Uterus (tissue), 4 donors: ENCODE data around the gene TOP3B. TPM values are rescaled to one million over a fixed set of nuclear protein-coding genes. Genes with fewer than 3 reads are reported as not detected.

Experiments
- DNase-seq, 2 donors: peaks; one replicate each; pipeline ENCODE4 v3.0.0-alpha.2; 2019 to 2020
- H3K27ac ChIP-seq, 2 donors: fragments of 200-600 bp; sonication (generic); 1 replicate in 1 of 2; 2 replicates in 1 of 2; pipeline ENCODE4 v1.5.1; 2016 to 2018
- H3K27me3 ChIP-seq, 2 donors: fragments of 200-600 bp; sonication (generic); one replicate each; pipeline ENCODE4 v1.5.1; 2018 to 2019; ENCODE audit warnings: control low read depth in 1 of 2
- H3K36me3 ChIP-seq, 2 donors: fragments of 200-600 bp; sonication (generic); one replicate each; pipeline ENCODE4 v1.5.1; 2019; ENCODE audit warnings: control low read depth in 1 of 2
- H3K4me1 ChIP-seq, 2 donors: fragments of 200-600 bp; sonication (generic); one replicate each; pipeline ENCODE4 v1.5.1; 2018 to 2019; ENCODE audit warnings: control low read depth in 1 of 2
- H3K4me3 ChIP-seq, 2 donors: fragments of 200-600 bp; sonication (generic); 1 replicate in 1 of 2; 2 replicates in 1 of 2; pipeline ENCODE4 v1.5.1; 2018 to 2019; ENCODE audit warnings: mild to moderate bottlenecking in 1 of 2
- H3K9me3 ChIP-seq, 2 donors: fragments of 200-600 bp; sonication (generic); one replicate each; pipeline ENCODE4 v1.5.1; 2019; ENCODE audit warnings: control low read depth in 1 of 2
- POLR2A ChIP-seq, 2 donors: fragments of 450-650 bp; IDR thresholded peaks; one replicate each; pipeline ENCODE4 v1.6.1; 2016; ENCODE audit warnings: antibody characterized with exemption in 2 of 2, mild to moderate bottlenecking in 1 of 2, moderate library complexity in 1 of 2
- intact Hi-C: fragments of 100-400 bp; cut with DNase I; formaldehyde crosslinking; loops from one replicate; pipeline ENCODE4 v1.15.1; 2023; ENCODE audit warnings: low total_unique reads
- total RNA-seq, 4 donors: library from RNA; depleted of rRNA in 3 of 4; stranded (reverse); fragments of >200 nt in 3 of 4; gene quantifications; one replicate each; pipeline versions ENCODE4 v1.1.0 to v1.2.4, GENCODE V29; 2014 to 2023
- TF ChIP-seq, protein P1 (sequence below), 4 experiments: fragments of 200-600 bp in 2 of 4; fragments of 450-650 bp in 2 of 4; sonication (generic) in 2 of 4; IDR thresholded peaks; one replicate each; pipeline ENCODE4 v1.5.1; 2016 to 2019; ENCODE audit warnings: antibody characterized with exemption in 4 of 4, mild to moderate bottlenecking in 2 of 4, moderate library complexity in 1 of 4
- donor health status: DM: yes; HTN: yes; CAD: no.

Gene TOP3B
- total RNA-seq, 4 donors from 2014 or later: 6.2 to 36.4 (median 20.9) TPM

DNA sequence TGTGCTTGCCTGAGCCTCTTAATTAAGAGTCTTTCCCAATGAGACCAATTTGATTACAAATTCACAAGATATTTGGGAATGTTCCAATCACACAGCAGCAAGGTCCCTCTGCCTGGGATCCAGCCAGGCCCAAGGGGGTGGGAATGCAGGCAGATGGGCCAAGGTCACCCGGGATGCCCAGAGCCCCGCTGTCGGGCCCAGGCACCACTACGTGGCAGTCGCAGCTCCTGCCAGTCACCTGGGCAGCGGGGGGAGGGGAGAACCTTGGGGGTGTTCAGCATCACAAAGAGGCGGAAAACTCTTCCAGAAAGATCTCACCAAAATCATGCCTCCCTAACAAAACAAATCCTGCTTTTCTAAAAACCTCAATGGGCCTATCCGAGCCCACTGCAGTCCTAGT is 60.9 kb downstream of the TOP3B start:
- no peaks in the 10 kb centered on the region for H3K36me3 ChIP-seq
- peaks cover 0 to 11% of the 10 kb centered on the region in 2 donors for H3K4me1 ChIP-seq
- no peak overlapping the region for H3K4me3 ChIP-seq
- no peak for DNase-seq
- TF ChIP-seq, protein P1, sequence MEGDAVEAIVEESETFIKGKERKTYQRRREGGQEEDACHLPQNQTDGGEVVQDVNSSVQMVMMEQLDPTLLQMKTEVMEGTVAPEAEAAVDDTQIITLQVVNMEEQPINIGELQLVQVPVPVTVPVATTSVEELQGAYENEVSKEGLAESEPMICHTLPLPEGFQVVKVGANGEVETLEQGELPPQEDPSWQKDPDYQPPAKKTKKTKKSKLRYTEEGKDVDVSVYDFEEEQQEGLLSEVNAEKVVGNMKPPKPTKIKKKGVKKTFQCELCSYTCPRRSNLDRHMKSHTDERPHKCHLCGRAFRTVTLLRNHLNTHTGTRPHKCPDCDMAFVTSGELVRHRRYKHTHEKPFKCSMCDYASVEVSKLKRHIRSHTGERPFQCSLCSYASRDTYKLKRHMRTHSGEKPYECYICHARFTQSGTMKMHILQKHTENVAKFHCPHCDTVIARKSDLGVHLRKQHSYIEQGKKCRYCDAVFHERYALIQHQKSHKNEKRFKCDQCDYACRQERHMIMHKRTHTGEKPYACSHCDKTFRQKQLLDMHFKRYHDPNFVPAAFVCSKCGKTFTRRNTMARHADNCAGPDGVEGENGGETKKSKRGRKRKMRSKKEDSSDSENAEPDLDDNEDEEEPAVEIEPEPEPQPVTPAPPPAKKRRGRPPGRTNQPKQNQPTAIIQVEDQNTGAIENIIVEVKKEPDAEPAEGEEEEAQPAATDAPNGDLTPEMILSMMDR (IDR thresholded peaks at IDR 0.05): no peak
- TF ChIP-seq POLR2A (IDR thresholded peaks at IDR 0.05): no peak
- intact Hi-C loops: no loop called here
- H3K27ac ChIP-seq: no peak overlapping the region
- no peaks in the 10 kb centered on the region for H3K27me3 ChIP-seq
- H3K9me3 ChIP-seq: no peaks in the 10 kb centered on the region

DNA sequence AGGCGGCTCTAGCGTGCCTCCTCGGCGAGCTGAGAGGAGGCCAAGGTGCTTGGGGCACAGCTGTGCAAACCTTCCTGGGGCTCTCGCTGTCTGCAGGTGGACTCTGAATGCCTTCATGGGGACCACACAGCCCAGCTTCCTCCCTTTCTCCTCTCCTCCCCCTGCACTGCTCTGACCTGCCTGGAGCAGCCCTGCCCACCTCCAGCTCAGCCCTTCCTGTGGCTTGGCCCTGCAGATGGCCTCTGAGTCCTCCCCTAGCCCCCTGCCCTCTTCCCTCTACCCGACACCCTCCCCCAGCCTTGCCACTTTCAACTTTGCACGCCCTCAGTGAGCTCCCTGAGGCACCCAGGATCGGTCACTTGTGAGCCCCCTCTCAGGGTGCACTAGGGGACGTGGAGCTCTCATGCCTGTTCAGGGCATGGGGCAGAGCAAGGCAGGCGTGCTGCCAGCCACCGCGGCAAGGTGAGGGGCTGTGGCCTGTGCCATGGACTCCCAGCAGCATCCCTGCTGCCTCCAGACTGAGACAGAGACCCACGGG is 61.3 kb downstream of the TOP3B start:
- peaks cover 0 to 12% of the 10 kb centered on the region in 2 donors for H3K4me1 ChIP-seq
- DNase-seq: no peak
- H3K36me3 ChIP-seq: no peaks in the 10 kb centered on the region
- intact Hi-C loops: no loop called here
- H3K27ac ChIP-seq: no peak overlapping the region
- no peak overlapping the region for H3K4me3 ChIP-seq
- no peak for TF ChIP-seq POLR2A (IDR thresholded peaks at IDR 0.05)
- TF ChIP-seq, protein P1 (IDR thresholded peaks at IDR 0.05): no peak
- no peaks in the 10 kb centered on the region for H3K9me3 ChIP-seq
- no peaks in the 10 kb centered on the region for H3K27me3 ChIP-seq

DNA sequence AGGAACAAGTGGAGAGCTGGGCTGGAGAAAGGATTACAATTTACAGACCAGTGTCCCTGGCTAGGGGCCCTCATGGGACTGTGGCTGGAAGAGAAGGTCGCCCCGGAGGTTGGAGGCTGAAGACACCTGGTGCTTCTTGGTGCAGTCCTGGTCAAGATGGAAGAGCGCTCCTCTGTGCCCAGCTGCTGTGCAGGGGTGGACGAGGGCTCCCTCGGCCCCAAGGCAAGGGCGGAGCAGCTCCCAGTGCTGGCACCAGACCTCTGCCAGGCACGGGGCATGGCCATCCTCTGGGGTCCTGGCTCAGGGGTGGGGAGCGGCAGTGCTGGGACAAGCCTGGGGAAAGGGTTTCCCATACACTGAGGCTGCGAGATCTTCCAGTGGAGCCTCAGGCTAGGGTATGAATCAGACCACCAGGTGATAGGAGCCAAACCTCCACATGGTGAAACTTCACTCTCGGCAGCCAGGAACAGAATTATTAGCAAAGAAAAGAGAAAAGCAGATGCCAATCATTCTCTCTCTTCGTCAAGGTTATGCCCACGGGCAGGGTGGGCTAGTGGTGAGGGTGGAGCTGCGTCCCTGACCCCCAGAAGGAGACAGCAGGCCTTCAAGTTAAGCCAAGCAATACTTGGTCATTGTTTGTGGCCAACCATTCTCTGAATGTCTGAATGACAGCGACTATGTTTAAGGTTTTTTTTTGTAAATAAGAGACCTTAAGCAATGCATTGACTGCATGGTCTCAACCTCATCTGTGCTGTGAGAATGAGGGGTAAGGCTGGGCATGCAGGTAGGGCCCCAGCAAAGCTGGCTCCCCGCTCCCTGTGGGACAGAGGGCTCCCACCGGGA is 62.0 kb downstream of the TOP3B start:
- no peak for DNase-seq
- no peaks in the 10 kb centered on the region for H3K9me3 ChIP-seq
- intact Hi-C loops: no loop called here
- no peaks in the 10 kb centered on the region for H3K36me3 ChIP-seq
- H3K4me1 ChIP-seq: peaks cover 0 to 12% of the 10 kb centered on the region in 2 donors
- no peak overlapping the region for H3K4me3 ChIP-seq
- TF ChIP-seq, protein P1 (IDR thresholded peaks at IDR 0.05): no peak
- no peak overlapping the region for H3K27ac ChIP-seq
- H3K27me3 ChIP-seq: no peaks in the 10 kb centered on the region

DNA sequence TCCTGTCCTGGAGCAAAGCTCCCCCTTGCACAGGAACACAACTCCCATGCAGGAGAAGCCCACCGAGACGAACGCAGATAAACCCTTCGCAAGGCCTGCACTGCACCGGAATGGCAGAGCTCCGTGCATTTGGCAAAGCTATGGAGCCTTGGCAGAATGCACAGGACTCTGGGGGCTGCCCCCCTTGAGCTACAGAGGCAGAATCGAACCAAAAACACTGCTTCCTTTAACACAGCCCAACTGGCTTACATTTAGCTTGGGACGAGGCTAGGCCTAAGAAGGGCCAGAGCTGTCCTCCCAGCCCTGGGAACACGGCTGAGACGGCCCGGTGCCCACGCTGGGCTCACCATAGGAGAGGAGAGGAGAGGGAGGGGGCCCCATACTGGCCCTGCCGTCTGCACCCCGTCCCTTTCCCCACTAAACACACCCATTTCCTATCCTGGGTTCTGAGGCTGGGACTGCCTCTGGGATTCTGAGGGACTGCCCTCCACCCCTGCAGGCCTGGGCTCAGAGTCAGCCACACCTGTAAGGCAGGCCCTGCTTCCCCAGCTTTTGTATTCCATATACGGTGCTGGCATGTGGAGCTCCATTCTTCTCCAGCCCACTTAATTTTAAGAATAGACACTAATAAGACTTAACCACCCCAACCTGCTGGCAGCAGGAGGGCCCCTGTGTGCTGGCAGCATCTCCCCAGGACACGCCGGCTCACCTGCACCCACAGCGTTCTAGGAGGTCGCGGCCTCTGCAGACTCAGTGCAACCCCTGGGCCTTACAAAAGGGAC is 62.9 kb downstream of the TOP3B start:
- no peak for DNase-seq
- no peak overlapping the region for H3K4me3 ChIP-seq
- no peaks in the 10 kb centered on the region for H3K36me3 ChIP-seq
- no peaks in the 10 kb centered on the region for H3K9me3 ChIP-seq
- peaks cover 0 to 12% of the 10 kb centered on the region in 2 donors for H3K4me1 ChIP-seq
- TF ChIP-seq, protein P1 (IDR thresholded peaks at IDR 0.05): no peak
- TF ChIP-seq POLR2A (IDR thresholded peaks at IDR 0.05): no peak
- H3K27ac ChIP-seq: no peak overlapping the region
- intact Hi-C loops: no loop called here
- no peaks in the 10 kb centered on the region for H3K27me3 ChIP-seq
